B cell (primary cell): ENCODE results near the gene INTS7.

ENCODE experiments used
- EZH2 ChIP-seq: IDR thresholded peaks from 2 replicates; pipeline ENCODE4 v1.6.1; 2012; ENCODE audit warnings: borderline replicate concordance, low read depth, mild to moderate bottlenecking, moderate library complexity, low read length; ENCODE audit not compliant: insufficient read depth, poor library complexity, severe bottlenecking
- TF ChIP-seq, protein P1 (sequence below): fragments of 200-600 bp; IDR thresholded peaks from one replicate; pipeline ENCODE4 v1.8.0; 2022; ENCODE audit warnings: antibody characterized with exemption, mild to moderate bottlenecking

DNA sequence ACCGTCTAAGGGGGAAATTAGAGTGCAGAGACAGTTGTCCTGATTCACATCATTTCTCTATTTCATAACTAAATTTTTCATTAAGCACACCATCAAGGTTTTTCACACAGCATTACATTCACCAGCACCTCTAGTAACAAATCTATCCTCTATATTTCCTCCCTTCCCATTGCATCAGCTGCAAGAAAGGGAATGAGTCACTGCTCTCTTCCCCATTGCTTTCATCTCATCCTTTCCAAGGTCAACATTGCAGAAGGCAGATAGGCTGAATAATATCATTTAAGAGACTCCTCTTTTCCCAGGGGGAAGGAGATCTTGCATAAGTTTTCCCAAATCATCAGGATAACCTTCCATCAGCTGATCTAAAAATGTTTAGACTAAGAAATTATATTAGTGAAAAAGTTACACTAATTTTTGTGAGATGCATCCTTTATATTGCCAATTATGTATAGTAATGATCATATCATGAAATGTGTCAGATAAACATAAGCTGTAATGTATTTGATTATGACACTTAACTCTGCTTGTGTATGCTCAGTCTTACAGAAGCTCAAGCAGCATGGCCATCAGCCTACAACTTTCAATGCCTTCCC, 4.3 kb downstream of the INTS7 start:
- TF ChIP-seq, protein P1, sequence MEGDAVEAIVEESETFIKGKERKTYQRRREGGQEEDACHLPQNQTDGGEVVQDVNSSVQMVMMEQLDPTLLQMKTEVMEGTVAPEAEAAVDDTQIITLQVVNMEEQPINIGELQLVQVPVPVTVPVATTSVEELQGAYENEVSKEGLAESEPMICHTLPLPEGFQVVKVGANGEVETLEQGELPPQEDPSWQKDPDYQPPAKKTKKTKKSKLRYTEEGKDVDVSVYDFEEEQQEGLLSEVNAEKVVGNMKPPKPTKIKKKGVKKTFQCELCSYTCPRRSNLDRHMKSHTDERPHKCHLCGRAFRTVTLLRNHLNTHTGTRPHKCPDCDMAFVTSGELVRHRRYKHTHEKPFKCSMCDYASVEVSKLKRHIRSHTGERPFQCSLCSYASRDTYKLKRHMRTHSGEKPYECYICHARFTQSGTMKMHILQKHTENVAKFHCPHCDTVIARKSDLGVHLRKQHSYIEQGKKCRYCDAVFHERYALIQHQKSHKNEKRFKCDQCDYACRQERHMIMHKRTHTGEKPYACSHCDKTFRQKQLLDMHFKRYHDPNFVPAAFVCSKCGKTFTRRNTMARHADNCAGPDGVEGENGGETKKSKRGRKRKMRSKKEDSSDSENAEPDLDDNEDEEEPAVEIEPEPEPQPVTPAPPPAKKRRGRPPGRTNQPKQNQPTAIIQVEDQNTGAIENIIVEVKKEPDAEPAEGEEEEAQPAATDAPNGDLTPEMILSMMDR: no peak
- TF ChIP-seq EZH2: no peak
